NCI-H1105 (cell line): ENCODE measurements around the gene SRPK3.
"Not testable (repeated sequence)": the region's sequence is repeated elsewhere in the genome, so short reads cannot be mapped to it uniquely, and the experiment has no call there.

Source experiments
- DNase-seq: peaks from one replicate; lab custom pipeline; 2025; lab: John Stamatoyannopoulos, UW

Gene SRPK3, protein sequence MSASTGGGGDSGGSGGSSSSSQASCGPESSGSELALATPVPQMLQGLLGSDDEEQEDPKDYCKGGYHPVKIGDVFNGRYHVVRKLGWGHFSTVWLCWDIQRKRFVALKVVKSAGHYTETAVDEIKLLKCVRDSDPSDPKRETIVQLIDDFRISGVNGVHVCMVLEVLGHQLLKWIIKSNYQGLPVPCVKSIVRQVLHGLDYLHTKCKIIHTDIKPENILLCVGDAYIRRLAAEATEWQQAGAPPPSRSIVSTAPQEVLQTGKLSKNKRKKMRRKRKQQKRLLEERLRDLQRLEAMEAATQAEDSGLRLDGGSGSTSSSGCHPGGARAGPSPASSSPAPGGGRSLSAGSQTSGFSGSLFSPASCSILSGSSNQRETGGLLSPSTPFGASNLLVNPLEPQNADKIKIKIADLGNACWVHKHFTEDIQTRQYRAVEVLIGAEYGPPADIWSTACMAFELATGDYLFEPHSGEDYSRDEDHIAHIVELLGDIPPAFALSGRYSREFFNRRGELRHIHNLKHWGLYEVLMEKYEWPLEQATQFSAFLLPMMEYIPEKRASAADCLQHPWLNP

DNA sequence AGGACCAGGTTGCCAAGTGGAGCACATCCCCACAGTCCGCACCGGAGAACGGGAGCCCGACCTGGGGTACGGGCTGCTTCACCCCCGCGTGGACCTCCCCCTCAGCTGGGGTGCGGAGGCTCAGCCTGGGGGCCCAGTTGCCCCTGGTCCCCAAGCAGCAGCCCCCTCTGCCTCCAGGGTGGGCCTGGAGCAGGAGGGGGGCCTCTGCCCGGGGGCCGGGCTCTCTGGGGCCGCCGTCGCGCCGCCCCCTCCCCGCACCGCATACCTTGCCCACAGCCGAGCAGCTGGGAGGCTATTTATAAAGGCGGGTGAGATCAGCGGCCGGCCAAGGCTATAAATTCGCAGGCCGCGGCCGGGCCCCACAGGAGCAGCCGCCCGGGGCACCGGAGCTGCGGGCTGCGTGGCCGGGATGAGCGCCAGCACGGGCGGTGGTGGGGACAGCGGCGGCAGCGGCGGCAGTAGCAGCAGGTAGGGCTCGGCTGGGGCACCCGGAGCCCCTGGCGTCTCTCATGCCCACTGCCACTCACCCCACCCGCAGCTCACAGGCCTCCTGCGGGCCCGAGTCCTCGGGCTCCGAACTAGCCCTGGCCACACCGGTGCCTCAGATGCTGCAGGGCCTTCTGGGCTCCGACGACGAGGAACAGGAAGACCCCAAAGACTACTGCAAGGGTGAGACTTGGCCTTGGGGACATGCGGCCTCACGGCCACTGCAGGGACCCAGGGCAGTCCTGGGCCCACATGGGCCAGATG, at the start of gene SRPK3:
Gene SRPK3, plus strand, starts transcription at position 364 of the 750 bp plus-strand sequence. Its CDS starts 46 bp downstream, at position 410.
- DNase-seq: no peak

DNA sequence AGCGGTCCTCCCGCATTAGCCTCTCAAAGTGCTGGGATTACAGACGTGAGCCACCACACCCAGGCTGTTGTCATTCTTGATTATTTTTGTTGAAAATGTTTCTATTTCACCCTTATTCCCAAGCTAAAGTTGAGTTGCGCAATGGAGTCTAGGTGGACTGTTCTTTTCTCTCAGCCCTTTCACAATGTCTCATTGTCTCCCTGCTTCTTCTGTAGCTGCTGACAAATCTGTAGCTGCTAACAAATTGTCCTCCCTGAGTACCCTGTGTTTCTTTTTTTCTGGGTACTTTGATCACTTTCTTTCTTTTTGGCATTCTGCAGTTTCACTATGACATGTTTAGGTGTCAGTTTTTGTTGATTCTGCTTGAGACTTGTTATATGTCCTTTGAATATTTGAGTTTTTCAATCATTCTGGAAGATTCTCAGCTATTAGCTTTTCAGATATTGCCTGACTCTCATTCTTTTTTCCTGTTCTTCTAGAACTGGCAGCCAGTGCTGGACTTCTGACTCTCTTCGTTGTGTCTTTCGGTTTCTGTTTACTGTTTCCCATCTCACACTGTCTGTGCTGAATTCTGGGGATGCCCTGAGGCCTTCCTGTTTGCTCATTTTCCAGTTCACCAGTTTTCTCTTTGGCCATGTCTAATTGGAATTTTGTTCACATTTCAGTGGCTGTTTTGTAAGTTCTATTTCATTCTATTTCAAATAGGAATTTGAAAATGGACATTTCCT, 49.6 kb upstream of the SRPK3 start:
- no peak for DNase-seq

DNA sequence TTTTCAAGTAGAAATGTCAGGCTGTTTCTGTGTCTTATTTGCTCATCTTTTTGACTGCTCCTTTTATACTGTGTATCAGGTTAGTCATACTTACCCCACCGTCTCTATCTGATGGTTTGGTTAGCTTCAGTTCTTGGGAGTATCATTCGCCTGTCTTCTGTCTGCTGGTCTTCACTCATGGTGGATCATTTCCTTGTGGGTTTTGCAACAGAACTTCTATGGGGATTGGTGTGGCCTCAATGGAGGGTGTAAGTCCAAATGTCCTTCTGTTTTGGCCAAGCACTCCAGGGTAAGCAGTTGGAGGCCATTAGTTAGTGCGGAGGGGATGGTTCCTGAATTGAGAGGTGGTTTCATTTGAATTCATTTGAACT, 49.0 kb upstream of the SRPK3 start:
- DNase-seq: no peak

DNA sequence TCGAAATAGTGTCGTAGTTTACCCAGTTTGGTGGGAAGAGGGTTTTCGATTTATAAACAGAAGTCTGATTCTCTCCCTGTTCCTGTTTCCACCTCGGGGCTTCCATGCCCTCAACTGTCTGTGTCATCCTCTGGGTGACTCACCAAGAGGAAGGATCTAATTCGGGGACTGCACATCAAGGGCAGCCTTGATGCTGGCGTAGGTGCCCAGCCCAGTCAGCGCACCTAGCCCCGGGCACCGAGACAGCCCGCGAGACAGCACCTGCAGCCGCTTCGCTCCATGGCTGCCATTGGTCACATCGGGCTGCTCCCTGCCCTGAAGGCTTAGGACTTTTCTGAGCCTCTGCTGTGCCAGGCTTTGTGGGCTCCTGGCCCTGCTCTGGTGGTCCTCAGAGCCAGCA, 48.4 kb upstream of the SRPK3 start:
- no peak for DNase-seq

DNA sequence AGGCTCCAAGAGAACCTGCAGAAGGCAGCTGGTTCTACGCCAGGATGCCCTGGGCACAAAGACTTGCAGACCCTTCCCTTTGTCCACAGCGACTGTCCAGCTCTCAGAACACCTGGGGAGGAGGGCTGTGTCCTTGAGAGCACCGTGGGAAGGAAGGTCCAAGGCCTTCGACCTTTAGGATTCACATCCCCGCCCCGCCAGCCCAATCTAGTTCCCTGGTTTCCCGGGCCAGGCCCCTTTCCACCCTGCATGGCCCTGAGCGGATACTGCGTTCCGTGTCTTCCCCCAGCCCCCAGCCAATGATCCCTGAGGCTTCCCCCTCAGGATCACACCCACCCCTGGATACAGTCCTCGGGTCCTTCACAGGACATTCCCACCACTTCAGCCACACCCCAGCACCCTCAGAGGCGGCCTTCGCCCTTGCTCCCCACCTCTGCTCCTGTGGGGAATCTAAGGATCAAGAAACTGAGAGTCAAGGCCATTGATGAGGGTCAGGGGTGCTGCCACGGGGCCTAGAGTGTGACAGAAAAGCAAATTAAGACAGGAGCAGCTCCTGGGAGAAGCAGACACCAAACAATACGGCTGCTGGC, 47.1 kb upstream of the SRPK3 start:
- DNase-seq: no peak

DNA sequence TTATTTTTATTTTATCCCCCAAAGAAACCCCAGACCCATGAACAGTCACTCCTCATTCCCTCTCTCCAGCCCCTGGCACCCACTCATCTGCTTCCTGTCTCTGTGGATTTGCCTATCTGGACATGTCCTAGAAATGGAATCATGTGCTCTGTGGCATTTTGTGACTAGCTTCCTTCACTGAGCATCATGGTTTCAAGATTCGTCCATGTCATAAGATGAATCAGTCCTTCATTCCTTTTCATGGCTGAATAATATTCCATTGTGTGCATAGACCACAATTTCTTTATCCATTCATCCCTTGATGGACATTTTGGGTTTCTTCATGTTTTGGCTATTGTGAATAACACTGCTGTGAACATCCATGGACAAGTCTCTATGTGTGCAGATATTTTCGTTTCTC, 46.0 kb upstream of the SRPK3 start:
- no peak for DNase-seq

DNA sequence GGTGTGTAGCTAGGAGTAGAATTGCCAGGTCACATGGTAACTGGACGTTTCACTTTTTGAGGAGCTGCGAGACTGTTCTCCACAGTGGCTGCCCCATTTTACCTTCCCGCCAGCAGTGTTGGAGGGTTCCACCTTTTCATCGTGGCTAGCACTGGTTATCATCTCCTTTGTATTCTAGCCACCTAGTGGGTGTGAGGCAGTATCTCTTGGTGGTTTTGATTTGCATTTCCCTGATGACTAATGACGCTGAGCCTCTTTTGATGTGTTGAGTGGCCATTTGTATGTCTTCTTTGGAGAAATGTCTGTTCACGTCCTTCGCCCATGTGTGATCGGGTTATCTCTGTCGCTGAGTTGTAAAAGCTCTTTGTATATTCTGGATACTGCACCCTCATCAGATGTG, 45.6 kb upstream of the SRPK3 start:
- DNase-seq: no peak

DNA sequence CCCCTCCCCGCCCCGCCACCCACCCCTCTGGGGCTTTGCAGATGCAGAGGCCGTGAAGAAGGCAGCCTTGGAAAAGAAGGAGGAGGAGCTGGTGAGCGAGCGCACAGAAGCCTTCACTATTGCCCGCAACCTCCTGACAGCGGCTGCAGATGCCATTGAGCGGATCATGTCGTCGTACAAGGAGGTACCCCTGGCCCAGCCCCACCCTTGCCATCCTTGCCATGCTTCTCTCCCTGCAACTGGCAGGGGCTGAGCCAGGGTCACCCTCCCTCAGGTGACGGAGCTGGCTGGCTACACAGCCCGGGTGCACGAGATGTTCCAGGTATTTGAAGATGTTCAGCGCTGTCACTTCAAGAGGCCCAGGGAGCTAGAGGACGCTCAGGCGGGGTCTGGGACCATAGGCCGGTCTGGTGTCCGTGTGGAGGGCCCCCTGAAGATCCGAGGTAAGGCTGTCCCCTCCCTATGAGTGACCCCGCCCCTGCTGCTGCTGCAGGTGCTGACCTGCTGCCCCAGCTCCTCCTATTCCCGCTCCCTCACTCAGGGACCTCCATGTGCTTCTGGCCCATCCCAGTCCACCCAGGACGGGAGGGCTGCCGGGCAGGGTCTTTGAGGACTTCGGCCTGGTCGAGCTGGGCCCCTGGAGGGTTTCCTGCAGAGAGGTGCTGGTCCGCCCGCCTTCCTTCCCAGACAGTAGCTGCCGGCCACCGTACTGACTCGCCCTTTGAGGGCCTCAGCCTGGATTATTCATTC, 44.6 kb upstream of the SRPK3 start:
- no peak for DNase-seq

DNA sequence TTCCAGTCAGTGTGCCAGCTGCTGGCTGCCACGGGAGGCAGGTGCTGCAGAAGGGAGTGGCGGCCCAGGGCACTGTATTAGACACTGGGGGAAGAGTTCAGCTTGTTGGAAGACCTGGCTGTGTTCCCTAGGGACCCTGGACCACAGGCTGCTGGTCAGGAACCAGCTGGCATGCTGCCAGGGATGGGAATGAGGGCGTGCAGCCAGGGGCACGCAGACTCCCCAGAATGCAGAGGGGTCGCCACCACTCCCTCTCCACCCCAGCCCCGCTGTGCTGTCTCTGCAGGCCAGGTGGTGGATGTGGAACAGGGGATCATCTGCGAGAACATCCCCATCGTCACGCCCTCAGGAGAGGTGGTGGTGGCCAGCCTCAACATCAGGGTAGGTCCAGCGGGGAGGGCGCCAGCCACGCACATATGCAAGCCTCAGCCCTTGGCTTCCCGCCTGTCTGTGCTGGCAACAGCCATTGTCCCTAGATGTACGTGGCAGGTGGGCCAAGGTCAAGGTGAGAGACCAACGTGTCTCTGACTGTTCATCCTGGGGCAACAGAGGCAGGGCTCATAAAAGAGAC, 43.9 kb upstream of the SRPK3 start:
- peak; percentile 26 for DNase-seq

DNA sequence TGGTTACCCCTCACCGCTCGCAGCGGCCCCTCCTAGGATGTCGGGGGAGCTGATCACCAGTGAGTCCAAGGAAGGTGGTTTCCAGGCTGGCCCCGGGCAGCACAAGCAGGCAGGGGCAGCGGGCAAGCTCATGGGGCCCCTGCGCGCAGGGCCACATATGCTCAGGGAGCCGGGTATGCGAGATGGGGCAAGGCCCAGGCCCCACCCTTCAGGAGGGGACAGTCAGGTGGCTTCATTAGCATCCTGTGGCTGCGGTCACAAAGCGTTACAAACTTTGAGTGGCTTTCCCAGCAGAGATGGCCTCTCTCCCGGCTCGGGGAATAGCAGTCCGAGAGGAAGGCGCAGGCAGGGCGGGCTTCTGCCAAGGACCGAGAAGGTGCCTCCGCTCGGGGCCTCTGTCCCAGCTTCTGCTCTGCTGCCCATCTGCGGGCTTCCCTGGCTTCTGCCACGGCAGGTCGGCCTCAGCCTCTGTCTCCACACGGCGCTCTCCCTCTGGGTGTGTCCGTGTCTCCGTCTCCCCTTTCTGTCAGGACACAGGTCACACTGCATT, 42.7 kb upstream of the SRPK3 start:
- DNase-seq: no peak

DNA sequence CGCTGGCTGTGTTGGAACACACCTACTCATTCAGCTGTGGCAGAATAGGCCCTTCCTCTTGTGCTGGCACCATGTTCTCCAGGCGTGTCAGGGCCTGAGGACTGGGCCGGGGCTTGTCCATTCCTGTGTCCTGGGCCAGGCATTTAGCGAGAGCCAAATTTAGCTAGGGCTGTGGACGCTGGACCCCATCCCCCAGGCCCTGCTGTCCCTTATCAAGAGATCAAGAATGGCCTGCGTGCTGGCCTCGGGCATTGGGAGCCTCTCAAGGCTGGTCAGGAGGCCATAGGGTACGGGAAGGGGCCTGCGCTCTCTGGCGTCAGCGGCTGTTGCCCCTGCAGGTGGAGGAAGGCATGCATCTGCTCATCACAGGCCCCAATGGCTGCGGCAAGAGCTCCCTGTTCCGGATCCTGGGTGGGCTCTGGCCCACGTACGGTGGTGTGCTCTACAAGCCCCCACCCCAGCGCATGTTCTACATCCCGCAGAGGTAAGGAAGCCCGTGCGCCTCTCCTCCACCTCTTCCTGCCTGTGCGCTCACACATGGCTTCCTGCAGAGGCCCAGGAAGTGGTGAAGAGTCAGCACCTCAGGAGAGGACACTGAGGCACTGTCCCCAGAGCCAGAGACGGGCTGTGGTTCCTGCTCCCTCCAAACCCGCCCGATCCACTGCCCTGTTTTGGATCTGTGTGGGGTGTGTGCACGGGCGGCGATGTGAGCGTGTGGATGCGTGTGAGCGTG, 40.9 kb upstream of the SRPK3 start:
- no peak for DNase-seq

DNA sequence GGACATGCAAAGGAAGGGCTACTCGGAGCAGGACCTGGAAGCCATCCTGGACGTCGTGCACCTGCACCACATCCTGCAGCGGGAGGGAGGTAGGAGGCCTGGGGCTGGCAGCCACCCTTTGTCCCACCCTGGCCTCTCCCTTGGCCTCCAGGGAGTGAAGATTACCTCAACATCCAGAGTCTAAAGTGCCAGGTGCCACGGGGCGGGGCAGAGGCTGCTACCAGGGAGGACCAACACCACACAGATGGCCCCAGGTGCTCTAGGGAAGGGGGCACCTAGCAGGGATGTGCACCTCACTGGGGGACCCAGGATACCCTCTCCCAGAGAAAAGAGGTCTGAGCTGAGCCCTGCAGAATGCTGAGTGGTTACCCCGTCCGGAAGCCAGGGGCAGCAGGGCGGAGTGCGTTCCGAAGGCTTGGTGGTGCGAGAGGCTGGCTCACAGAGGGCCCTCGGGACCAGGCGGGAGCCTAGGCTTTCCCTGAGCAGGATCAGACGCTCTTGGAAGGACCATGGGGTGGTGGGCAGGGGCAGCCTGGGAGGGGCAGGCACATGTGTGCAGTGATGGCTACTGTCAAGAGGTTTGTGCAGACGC, 40.1 kb upstream of the SRPK3 start:
- DNase-seq: no peak

DNA sequence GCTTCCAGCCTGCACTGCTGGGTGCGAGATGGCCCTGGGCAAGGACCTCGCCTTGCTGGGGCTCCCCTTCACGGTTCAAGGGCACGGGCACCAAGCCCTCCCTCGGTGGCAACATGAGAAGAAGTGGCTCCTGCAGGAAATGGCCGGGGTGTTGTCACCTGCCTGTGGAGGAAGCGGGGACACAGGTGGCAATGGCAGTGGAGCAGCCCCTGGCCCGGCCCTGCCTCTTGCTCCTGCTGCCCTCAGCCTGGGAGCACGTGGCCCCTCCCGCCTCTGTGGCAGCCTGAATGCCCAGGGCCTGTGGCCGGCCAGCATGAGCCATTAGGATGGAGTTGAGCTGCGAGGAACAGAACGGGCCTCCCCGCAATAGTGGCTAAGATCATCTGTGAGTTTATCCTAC, 39.4 kb upstream of the SRPK3 start:
- DNase-seq: no peak

DNA sequence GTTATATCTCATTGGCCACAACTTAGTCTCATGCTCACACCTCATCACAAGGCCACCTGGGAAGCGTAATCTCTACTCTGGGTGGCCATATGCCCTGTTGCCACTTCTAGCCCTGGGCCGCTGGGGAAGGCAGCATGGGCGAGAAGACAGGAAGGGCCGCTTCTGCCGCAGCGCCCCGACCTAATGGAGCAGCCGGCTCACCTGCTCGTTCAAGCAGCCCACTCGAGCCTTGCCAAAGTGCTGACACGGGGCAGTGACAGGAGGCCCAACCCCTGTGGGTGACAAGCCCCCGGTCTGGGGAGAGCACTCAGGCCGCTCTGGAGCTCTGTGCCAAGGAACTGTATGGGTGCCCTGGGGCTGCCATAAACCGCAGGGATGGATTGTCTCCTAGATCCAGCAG, 38.7 kb upstream of the SRPK3 start:
- DNase-seq: not testable (repeated sequence)

DNA sequence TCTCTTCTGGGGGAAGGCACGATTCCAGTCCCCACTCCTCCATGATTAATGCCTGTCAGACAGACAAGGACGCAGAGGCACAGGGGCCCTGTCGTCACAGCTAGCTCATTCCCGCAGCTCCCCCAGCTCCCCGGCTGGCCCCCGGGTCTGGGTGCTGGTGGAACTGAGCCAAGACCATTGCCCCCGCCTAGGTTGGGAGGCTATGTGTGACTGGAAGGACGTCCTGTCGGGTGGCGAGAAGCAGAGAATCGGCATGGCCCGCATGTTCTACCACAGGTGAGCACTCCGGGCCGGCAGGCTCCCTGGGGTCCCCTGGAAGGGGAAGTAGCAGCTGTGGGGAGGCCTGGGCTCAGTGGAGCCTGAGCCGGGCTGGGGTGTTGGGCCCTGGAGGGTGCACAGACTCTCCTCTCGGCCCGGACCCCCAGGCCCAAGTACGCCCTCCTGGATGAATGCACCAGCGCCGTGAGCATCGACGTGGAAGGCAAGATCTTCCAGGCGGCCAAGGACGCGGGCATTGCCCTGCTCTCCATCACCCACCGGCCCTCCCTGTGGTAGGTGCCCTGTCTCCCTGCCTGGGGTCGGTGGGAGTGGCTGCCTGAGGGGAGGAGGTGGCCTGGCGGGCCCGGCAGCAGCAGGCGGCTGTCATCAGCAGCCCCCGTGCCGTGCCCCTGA, 37.9 kb upstream of the SRPK3 start:
- DNase-seq: not testable (repeated sequence)

DNA sequence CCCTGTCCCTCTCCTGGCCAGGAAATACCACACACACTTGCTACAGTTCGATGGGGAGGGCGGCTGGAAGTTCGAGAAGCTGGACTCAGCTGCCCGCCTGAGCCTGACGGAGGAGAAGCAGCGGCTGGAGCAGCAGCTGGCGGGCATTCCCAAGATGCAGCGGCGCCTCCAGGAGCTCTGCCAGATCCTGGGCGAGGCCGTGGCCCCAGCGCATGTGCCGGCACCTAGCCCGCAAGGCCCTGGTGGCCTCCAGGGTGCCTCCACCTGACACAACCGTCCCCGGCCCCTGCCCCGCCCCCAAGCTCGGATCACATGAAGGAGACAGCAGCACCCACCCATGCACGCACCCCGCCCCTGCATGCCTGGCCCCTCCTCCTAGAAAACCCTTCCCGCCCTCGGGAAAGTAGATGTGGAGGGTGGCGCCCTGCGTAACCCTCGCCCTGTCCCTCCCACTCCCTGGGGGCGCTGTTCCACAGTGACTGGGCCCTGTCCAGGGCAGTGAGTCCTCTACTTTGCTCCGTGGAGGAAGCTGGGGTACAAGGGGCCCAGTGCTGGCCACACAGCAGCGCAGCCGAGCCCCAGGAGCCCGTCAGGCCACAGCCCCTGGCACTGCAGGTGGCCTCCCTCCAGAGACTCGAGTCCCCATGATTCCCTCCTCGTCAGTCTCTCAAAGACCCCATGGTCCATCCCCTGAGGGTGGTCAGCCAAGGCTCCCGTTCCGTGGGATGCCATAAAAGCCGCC, 37.2 kb upstream of the SRPK3 start:
- not testable (repeated sequence) for DNase-seq

DNA sequence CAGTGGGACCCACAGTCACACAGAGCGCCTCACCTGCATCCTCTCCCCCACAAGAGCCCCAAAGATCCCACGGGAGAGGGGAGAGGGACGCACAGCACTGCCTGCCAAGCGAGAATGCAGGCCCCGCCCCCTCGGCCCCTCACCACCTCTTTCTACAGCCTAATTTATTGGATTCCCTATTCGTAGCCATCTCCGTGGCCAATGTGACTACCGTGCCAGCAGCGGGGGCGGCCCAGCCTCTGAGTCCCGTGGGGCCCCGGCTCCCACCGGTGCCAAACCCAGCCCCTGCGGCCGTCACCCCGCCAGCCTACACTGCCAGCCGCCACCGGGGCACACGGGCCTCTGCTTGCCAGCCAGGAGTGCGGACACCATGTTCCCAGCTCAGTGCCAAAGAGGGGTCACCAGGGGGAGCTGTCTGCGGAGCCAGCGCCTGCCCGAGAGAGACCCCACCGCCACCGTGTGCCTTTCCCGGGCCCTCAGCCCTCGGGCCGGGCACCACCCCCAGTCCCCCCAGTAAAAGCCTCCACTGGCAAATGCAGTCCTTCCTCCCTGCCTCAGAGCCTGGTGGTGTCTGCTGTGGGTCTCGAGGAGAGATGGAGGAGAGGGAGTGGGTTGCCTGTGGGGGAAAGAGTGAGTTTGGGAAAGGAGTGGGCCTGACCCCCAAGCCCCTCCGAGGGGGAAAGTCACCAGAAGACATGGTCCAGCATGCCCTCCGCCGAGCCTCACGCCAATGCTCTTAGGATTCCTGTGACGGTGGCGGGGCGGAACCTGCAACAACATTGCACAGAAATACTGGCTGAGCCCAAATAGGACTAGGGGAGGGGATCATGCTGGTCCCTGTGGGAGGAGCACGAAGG, 36.4 kb upstream of the SRPK3 start:
- DNase-seq: peak; percentile 30
